KBM-7 (cell line): ENCODE results near the gene SH3BGRL2.
"Not testable (repeated sequence)": the region's sequence is repeated elsewhere in the genome, so short reads cannot be mapped to it uniquely, and the experiment has no call there.

Experiments used
- DNase-seq: peaks from one replicate; pipeline ENCODE4 v3.0.0-alpha.2; 2015
- in situ Hi-C: fragments of 300-500 bp; cut with MboI; formaldehyde crosslinking; loops from 2 replicates; pipeline ENCODE4 v1.14.3; 2020; ENCODE audit warnings: low sequenced_read_pairs, low pct_unique_long_range_greater_than_20kb, mixed read lengths

Gene SH3BGRL2

DNA sequence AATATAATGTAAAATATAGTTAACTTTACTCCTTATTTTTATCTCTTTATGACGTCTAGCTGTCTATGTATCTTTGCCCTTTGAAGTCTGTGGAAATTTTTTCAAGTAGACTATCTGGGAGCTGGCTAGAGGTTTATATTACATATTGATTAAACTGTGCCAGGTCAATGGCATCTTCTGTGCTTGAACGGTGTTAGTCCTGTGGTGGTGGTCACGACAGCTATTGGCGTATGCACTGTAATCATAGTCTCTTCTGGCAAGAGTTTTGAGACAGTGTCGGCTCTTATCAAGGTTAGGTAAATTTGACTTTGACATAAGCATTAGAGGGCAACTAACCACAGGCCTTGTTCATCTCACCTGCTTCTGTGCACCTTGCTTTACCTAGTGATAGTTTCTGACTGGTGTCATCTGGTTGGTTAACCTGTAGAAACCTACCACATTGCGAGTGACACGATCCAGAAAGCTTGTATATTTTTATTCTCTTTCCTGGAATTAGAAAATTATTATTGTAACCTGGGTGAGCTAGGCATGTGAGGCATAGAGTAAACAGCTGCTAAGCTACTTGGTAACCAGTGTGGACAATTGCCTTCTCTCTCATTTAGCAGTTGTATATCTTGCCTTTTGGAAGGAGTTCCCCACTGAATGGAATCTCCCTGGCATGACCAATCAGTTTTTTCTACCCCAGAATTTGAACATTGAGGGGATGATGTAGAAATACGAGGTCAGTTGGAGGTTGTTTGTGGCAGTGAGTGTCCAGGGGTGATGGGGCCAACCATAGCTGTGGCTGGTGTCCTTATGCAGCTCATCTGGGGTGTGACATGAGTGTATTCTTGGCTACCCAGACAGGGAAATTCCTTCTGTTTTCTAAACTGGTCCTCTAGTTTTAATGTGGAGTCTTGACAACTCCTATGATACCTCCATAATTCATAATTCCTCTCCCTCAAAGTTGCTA, 45.9 kb downstream of the SH3BGRL2 start:
- in situ Hi-C loops: no loop called here

DNA sequence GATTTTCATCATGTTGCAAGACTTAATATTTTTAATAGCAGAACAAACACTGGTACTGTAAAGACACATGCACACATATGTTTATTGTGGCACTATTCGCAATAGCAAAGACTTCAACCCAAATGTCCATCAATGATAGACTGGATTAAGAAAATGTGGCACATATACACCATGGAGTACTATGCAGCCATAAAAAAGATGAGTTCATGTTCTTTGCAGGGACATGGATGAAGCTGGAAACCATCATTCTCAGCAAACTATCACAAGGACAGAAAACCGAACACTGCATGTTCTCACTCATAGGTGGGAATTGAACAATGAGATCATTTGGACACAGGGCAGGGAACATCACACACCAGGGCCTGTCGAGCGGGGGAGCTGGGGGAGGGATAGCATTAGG, 51.6 kb downstream of the SH3BGRL2 start:
- DNase-seq, in situ Hi-C loops: not testable (repeated sequence)

More for the DNA sequence above, 45.9 kb downstream of the SH3BGRL2 start:
- no peak for DNase-seq

DNA sequence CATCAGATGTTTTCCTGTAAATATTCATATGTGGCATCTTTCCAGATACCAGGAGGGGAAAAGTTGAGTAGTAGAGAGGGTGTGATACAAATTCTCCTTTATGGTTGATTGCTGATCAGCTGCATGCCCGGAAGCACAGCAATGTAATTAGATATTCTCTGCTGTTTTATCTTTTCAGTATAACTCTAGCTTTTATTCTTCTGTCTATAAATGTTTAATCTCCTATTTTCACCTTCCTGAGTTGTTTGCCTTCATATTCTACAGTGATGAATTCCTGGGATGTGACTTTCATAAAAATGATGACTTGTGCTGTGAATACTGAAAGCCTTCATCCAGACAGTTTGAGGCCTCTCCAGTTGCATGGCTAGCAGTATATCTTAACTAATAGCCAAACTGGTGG, 53.7 kb downstream of the SH3BGRL2 start:
- in situ Hi-C loops: no loop called here
- no peak for DNase-seq

DNA sequence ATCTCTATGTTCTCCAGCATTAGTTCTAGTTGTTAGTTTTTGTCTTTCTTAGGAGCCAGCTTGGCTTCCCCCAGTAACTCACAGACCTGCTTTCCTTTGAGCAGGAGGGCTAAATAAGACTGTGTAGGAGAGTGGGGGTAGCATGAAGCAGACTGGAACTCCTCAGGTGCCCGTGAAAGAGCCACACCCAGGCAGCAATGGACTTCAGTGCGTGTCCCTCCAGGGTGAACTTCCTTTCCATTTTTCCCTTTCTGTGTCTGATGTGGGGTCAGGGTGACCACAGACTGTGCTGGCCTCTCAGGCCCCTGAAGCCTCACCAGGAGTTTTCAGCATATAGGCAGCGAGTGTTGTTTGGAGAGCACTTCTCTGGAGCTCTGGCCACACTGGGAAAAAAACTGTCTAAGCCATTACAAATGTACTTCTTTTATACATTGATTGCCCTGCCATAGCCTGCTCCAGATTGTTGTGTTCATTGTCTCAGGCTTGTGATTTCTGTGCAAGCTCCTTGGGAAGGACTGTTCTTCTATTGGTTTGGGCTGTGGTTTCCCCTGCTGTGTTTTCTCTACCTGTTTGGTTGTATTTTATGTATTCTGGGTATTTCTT, 55.7 kb downstream of the SH3BGRL2 start:
- DNase-seq: no peak
- in situ Hi-C loops: no loop called here

DNA sequence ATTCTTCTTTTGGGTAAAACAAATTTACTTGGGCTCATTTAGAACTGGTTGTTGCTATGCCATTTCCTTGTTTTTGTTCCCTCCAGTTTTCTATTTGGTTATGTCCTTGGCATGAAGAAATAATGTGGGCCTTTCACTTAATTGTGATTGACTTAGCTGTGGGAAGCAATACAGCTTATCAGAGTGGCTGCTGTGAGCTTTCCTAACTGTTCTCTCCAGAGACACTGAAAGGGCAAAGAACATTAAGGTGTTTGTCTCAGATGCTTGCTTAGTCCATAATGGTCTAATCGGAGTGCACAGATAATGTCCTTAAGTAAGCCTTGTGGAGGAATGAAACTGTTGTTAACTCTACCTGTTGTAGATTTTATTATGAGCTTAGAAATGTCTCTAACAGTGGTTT, 56.6 kb downstream of the SH3BGRL2 start:
- in situ Hi-C loops: no loop called here
- no peak for DNase-seq

DNA sequence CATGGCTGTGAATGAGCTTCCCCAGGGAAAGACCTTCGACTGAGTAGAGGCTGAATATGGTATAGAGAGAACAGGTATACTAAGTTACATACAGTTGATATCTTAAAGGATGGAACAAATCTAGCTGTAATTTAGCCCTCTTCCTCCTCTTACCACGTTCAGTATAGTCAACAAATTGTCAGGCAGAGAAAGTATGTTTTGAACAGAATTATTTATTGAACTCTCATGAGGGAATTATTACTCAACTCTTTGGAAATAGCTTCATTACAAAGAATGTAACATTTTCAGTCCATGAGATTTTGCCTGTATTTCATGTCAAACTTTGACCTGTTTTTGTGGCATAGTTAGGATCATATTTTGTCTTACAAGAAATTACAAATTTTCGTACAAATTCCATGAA, 63.0 kb downstream of the SH3BGRL2 start:
- DNase-seq: no peak
- in situ Hi-C loops: no loop called here

DNA sequence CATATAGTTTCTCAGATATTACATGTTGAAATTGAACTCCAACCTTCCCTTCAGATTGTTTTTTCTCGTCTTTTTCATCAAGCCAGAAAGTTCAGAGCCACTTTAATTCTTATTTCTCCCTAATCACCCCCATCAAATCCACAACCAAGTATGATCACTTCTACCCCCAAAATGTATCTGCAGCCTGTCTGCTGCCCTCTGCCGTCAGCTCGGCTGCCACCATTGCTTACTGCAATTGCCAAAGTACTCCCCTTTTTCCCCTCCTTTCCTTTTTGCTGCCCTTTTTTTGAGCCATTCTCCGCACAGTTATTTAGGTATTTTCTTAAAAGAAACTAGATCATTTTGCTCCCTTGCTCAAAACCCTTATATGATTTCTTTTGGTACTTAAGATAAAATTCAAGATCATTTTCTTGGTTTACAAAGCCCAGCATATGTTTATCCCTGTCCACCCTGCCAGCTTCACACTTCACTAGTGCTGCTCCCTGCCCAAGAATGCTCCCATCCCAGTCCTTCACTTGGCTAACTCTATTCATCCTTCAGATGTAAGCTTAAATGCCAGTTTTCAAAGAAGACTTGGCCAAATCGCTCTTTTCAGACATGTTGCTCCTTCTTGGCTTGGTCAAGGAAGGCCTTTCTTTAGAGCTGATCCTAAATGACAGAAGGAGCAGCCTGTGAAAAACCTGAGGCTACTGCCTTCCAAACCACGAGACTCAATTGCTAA, 63.7 kb downstream of the SH3BGRL2 start:
- in situ Hi-C loops: no loop called here
- no peak for DNase-seq

DNA sequence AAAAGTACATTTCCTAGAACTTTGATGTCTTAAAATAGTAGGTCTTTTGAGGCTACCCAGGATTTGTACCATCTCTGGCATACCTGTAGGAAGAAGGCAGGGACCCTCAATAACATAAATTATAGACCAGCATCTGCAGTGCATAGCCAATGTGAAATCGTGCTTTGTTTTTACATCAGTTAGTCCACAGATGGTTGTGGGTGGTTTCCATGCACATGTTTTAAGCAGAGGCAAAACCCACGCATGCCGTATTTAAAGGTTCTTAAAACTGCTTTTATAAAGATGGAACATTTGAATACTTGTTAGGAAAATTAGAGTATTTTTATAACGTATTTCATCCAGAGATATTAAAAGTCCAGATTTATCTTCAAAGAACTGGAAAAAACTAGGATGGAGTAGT, 66.3 kb downstream of the SH3BGRL2 start:
- in situ Hi-C loops: no loop called here

DNA sequence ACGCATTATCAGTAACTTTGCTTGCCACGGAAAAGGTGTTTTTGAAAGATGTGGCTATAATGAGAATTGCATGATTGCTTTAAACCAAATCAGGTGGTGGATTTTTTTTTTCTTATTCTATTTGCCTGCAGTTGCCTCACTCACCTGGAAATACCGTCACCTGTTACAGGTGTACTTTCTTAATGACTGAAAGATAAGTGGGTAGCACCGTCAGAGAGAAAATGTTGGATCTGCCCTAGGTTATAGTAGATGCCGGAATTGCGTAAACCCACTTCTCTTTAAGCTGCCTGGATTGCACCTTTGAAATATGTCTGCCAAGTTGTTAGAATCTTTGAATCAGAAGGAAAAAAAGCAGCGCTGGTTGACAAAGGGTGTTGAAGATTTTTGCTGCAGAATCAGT, 68.5 kb downstream of the SH3BGRL2 start:
- in situ Hi-C loops: no loop called here

More for the DNA sequence above, 66.3 kb downstream of the SH3BGRL2 start:
- no peak for DNase-seq

DNA sequence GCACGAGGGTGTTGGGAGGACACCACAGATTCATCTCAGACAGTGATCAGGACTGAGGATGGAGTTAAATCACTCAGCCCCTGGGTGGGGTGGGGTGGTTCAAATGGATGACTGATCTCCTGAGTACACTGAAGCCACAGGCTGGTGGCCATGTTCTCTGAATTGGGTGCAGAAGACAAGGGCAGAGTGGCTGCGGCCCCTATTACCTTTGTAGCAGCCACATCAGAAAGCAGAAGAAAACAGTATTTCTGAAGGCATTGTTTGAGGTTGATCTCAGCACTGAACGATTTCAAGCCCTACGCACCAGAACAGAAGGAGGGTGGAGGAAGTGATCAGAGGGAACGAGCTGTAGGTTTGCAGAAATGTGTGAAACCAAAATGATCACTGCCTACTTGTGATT, 71.6 kb downstream of the SH3BGRL2 start:
- DNase-seq: no peak
- in situ Hi-C loops: no loop called here

More for the DNA sequence above, 68.5 kb downstream of the SH3BGRL2 start:
- no peak for DNase-seq

DNA sequence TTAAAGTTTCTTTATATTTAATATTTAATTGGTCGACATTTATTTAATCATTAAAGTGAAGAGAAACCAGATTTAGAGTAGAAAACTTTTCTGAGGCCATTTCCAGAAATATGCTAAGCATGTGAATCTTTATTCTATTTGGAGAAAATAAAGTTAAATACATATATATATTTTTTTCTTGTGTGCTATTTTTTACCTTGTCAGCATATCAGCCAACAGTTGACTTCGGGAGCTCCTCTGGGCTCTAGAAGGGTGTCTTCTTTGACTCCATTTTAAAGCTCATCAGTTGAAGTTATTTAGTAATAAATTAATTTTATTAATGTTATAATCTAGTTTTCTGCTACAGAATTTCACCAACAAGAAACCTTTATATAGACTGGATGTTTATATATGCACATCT, 73.1 kb downstream of the SH3BGRL2 start:
- no peak for DNase-seq
- in situ Hi-C loops: no loop called here

DNA sequence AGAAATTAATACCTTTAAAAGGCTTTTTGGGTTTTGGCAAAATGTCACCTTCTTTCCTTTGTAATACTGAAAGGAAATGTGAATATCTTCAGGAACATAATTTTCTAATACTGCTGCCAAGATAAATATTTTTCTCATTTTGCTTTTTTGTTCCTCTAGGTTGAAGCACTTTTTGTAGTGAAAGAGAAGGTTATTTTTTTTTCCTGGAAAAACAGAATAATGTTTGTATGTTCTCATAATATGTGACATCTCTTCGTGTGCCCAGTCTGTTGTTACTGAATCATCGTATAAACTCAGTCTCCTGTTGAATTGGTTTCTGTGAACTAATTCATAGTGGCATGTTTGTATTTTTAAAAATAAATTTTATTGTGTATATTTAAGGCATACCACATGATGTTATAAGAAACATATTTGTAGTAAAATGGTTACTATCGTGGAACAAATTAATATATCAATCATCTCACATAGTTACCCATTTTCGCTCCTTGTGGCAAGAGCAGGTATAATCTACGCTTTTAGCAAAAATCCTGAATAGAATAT, 74.4 kb downstream of the SH3BGRL2 start:
- DNase-seq: no peak
- in situ Hi-C loops: no loop called here

DNA sequence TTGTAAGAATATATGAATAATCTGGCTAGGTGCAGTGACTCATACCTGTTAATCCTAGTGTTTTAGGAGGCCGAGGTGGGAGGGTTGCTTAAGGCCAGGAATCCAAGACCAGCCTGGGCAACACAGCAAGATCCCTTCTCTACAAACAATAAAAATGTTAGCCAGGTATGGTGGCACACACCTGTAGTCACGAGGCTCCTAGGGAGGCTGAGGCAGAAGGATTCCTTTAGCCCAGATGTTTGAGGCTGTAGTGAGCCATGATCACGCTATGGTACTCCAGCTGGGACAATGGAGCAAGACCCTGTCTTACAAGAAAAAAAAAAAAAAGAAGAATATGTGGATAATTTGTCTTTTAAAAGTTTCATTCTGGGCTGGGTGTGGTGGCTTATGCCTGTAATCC, 75.4 kb downstream of the SH3BGRL2 start:
- in situ Hi-C loops: no loop called here
- no peak for DNase-seq

DNA sequence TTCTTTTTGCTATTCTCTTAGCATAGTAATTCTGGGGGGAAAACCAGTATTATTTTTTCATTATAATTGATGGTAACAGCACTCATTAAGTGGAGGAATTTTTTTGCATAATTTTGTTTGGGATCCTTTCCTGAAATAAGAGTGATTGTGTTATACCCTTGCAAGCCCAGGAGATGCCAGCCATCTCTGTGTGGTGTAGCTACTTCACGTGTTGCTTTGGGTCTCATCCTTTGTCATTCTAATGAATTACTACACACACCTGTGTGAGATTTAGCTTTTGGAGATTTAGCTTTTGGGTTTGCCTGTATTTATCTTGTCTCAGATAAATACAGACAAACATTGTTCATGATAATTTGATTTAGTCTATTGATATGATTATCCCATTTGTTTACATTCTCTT, 76.5 kb downstream of the SH3BGRL2 start:
- DNase-seq: no peak
- in situ Hi-C loops: no loop called here

DNA sequence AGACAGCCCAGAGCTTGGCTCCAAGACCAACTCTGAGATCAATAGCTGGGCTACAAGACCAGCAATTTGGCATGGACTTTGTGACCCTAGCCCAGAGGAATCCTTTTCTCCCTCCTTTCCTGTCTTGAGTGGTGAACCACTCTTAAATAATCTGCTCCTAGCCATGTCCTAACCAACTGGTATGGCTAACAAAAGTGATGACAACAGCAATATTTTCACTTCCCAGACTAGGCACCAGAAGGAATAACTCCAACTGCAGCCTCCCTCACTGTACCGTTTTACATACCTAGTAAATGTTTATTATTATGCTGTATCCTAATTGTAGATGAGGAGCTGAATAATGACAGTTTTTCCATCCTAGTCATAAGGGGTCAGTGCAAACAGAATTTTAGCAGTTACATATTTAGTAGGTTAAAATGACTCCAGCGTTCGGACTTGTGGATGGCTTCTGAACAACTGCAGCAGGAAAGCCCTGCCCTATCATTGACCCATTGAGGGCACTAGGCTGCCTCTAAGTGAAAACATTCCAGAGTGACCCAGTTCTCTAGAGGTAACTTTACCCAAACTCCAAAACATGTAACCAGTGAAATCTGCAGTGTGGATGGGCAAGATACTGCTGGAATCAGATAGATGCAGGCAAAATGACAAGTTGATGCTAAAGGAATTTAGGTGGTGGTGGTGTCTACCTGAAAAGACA, 77.1 kb downstream of the SH3BGRL2 start:
- no peak for DNase-seq
- in situ Hi-C loops: no loop called here

DNA sequence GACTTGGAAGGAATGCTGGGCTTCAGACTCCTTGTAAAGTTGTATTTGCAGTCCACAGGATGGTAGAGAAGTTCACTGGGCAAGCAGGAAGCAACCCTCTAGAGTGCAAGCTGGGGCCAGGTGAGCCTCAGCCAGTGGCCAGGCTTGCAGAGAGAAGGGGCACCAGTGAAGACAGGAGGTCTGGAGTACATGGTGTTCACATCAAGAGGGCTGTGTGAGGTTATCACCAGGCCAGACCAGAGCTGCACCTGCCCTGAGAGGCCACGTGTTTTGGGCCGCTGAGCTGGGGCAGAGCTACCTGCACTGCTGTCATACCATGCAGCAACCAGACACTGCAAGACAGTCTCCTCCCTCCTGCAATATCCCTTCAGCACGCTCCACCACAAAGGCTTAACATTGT, 79.0 kb downstream of the SH3BGRL2 start:
- in situ Hi-C loops: no loop called here
- DNase-seq: no peak

DNA sequence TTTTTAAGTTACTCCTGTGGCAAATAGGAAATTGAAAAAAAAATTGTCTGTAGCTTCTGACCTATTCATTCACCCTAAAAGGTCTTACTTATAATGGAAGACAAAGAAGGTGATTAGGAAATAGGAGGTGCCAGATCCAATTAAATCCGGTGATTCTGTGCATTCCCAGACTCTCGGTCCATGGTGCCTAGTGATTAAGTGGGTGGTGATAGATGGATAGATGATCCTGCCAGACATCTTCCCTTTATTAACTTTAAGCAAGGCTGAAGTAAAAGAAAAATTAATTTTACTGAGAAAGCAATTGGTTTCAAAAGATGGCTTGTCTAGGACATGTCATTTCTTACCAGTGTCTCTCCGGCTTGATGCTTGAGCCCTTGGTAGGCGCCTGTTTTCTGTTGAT, 80.0 kb downstream of the SH3BGRL2 start:
- DNase-seq: no peak
- in situ Hi-C loops: no loop called here

DNA sequence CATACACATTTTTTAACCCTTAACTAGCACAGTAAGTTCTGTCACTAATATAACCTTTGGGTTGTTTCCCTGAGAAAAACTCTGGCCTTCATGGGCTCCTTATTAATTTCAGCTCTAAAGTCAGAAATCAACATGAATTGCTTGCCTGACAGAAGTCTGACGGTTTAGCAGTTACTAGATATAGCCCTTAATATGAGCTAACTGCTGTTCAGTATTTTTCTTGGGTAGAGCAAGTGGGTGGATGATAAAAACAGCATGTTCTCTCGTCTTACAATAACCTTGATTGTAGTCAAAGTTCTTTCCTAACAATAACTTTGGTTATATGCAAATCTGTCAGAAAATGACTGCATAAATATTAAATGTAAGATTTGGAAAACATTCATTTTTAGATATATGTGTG, 81.0 kb downstream of the SH3BGRL2 start:
- DNase-seq: no peak
- in situ Hi-C loops: no loop called here

DNA sequence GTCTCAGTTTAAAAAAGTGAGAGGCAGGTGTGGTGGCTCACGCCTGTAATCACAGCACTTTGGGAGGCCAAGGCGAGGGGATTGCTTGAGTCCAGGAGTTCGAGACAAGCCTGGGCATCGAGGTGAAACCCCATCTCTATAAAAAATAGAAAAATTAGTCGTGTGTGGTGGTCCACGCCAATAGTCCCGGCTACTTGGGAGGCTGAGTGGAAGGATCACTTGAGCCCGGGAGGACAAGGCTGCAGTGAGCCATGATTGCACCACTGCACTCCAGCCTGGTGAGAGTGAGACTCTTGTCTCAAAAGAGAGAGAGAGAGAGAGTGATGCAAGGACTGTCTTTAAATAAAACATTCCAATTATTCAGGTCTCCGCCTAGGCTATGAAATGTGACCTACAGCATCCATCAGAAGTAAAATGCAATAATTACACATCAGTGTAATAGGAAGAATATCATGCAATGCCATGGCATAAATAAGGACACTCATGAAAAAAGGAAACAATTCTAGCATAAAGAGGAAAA, 81.5 kb downstream of the SH3BGRL2 start:
- in situ Hi-C loops: no loop called here
- DNase-seq: no peak
